Measurements from ENCODE around the gene PRR23B. TPM values are rescaled to one million over a fixed set of nuclear protein-coding genes. Genes with fewer than 3 reads are reported as not detected.

Gene PRR23B
- polyA plus RNA-seq, 1 of the 3 experiments (the other 2 are of a cell fraction) = not detected

DNA sequence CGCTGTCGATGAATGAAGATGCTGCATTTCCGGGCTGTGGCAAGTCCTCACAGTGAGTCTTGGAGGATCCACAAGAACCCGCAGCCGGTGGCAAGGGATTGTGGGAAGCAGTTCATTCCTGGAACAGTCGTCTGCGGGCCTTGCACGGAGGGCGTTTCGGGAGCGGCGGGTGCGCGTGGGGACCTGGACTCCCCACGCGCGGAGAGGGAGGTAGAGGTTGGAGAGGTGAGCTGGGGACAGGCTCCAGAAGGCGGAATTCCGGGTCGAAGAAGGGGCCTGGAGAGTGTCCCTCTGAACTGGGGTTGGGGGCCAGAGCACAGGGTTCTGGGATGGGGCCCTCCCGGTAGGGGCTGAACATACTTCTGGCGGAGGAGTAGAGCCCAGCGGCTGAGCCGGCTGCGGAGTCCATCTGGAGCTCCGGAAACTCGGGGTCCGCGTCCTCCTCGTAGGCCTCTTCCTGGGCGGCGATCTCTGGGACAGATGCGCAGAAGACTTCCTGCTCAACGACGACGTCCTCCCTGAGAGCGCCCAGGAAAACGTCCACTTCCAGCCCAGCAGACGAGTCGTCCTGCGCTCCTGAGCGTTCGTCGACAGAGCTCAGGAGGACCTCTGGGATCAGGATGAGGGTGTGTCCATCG lies 15.3 kb downstream of the PRR23B start:
- ChIA-PET CTCF (no interaction called here), POLR2A (no interaction called here)
- no peak overlapping the region for H3K4me3 ChIP-seq (ENCODE audit: low read depth in 2 of 2, low read length in 1 of 2)
- H3F3A ChIP-seq (replicated peaks; ENCODE audit: insufficient read depth) = no peaks in the 10 kb centered on the region
- no peaks in the 10 kb centered on the region for H3K9me3 ChIP-seq
- no peak for DNase-seq
- no peak overlapping the region for H2AFZ ChIP-seq (ENCODE audit: low read depth)
- no peaks in the 10 kb centered on the region for H4K20me1 ChIP-seq (ENCODE audit: insufficient read depth)
- H3K4me1 ChIP-seq (ENCODE audit: control insufficient read depth in 1 of 2, insufficient read depth in 2 of 2, low read depth in 1 of 2, low read length in 1 of 2) = no peaks in the 10 kb centered on the region
- WGBS (ENCODE audit: low lambda C conversion rate) = 86% methylated on average over 38 of the region's 45 CpGs
- H3K9ac ChIP-seq = no peak overlapping the region
- no peaks in the 10 kb centered on the region for H3K36me3 ChIP-seq (replicated peaks in 1 of 2; ENCODE audit: control insufficient read depth in 1 of 2, insufficient read depth in 2 of 2, low read length in 1 of 2)
- no peaks in the 10 kb centered on the region for H3K79me2 ChIP-seq (ENCODE audit: insufficient read depth)
- H3K27ac ChIP-seq (ENCODE audit: low read depth in 2 of 2, low read length in 1 of 2) = no peak overlapping the region
- H3K27me3 ChIP-seq (ENCODE audit: insufficient read depth) = no peaks in the 10 kb centered on the region
- TF ChIP-seq MEF2A (IDR thresholded peaks at IDR 0.05; ENCODE audit: borderline replicate concordance, low read depth) = no peak
- no peak for TF ChIP-seq REST (IDR thresholded peaks at IDR 0.05; ENCODE audit: low read depth, low read length)
- TF ChIP-seq RFX5 (IDR thresholded peaks at IDR 0.05; ENCODE audit: low read length) = no peak
- TF ChIP-seq GATA2 (CRISPR knock-in tag; IDR thresholded peaks at IDR 0.05) = no peak
- TF ChIP-seq RCOR1 (IDR thresholded peaks at IDR 0.05; ENCODE audit: low read length) = no peak
- no peak for TF ChIP-seq POLR2AphosphoS5 (IDR thresholded peaks at IDR 0.05; ENCODE audit: low read depth, low read length)
- no peak for TF ChIP-seq MXI1 (IDR thresholded peaks at IDR 0.05; ENCODE audit: low read depth, low read length)
- TF ChIP-seq, protein P1, sequence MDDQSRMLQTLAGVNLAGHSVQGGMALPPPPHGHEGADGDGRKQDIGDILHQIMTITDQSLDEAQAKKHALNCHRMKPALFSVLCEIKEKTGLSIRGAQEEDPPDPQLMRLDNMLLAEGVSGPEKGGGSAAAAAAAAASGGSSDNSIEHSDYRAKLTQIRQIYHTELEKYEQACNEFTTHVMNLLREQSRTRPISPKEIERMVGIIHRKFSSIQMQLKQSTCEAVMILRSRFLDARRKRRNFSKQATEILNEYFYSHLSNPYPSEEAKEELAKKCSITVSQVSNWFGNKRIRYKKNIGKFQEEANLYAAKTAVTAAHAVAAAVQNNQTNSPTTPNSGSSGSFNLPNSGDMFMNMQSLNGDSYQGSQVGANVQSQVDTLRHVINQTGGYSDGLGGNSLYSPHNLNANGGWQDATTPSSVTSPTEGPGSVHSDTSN (IDR thresholded peaks at IDR 0.05) = no peak
- no peaks in the 10 kb centered on the region for H3K9me2 ChIP-seq
- H3K4me2 ChIP-seq = no peak overlapping the region

DNA sequence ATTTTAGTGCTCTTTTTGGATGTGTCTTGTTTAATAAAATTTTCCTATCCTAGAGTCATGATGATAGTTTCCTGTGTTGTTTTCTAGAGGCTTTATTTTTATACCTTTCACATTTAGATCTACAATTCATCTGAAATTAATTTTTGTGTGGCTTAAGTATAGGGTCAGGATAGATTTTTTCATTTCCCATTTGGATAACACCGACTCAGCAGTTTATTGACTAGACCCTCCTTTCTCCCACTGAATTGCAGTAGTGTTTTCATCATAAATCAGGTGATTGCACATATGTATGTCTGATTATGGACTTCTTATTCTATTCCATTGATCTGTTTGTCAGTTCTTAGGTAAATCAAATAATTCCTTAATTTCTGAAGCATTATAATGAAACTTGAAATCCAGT lies 25.0 kb downstream of the PRR23B start:
- H4K20me1 ChIP-seq (ENCODE audit: insufficient read depth) = no peaks in the 10 kb centered on the region

More for the DNA sequence above, 25.0 kb downstream of the PRR23B start:
- TF ChIP-seq ELF1 (IDR thresholded peaks at IDR 0.05) (no peak), IRF3 (IDR thresholded peaks at IDR 0.05; ENCODE audit: low read depth, low read length) (no peak), REST (IDR thresholded peaks at IDR 0.05; ENCODE audit: low read depth, low read length) (no peak), TEAD4 (IDR thresholded peaks at IDR 0.05; ENCODE audit: borderline replicate concordance, insufficient read depth) (no peak), TAF1 (IDR thresholded peaks at IDR 0.05; ENCODE audit: borderline replicate concordance, low read depth, low read length) (no peak), EP300 (IDR thresholded peaks at IDR 0.05; ENCODE audit: borderline replicate concordance in 1 of 2, low read depth in 1 of 2, low read length in 1 of 2) (no peak)
- no peaks in the 10 kb centered on the region for H3F3A ChIP-seq (replicated peaks; ENCODE audit: insufficient read depth)
- no peak overlapping the region for H3K4me3 ChIP-seq (ENCODE audit: low read depth in 2 of 2, low read length in 1 of 2)
- no peaks in the 10 kb centered on the region for H3K4me1 ChIP-seq (ENCODE audit: control insufficient read depth in 1 of 2, insufficient read depth in 2 of 2, low read depth in 1 of 2, low read length in 1 of 2)
- H3K9me2 ChIP-seq = no peaks in the 10 kb centered on the region
- 0% methylated on average over 1 of the region's 1 CpG for WGBS (ENCODE audit: low lambda C conversion rate)
- no peaks in the 10 kb centered on the region; the same call in 1 of the 2 replicates for H3K9me3 ChIP-seq
- no peak overlapping the region for H3K4me2 ChIP-seq
- no peaks in the 10 kb centered on the region for H3K79me2 ChIP-seq (ENCODE audit: insufficient read depth)
- CTCF ChIA-PET = no interaction called here
- no peaks in the 10 kb centered on the region for H3K36me3 ChIP-seq (replicated peaks in 1 of 2; ENCODE audit: control insufficient read depth in 1 of 2, insufficient read depth in 2 of 2, low read length in 1 of 2)
- DNase-seq = no peak
- POLR2A ChIA-PET = no interaction called here
- H3K27ac ChIP-seq (ENCODE audit: low read depth in 2 of 2, low read length in 1 of 2) = no peak overlapping the region
- no peak overlapping the region for H3K9ac ChIP-seq
- H2AFZ ChIP-seq (ENCODE audit: low read depth) = no peak overlapping the region
- H3K27me3 ChIP-seq (ENCODE audit: insufficient read depth) = no peaks in the 10 kb centered on the region
